NCI-H2227 (cell line): Measurements from ENCODE around the gene CACNA2D3.

Experiments used
- DNase-seq: peaks from one replicate; lab custom pipeline; 2025; ENCODE audit not compliant: unreplicated experiment; lab: John Stamatoyannopoulos, UW

CACNA2D3 gene

GRCh38 chr3:54126551-54126950 is 4.2 kb downstream of the CACNA2D3 start:
- no peak for DNase-seq

- no peak for DNase-seq
These were observed 5.2 kb downstream of the CACNA2D3 start for GRCh38 chr3:54127499-54128056.

DNA sequence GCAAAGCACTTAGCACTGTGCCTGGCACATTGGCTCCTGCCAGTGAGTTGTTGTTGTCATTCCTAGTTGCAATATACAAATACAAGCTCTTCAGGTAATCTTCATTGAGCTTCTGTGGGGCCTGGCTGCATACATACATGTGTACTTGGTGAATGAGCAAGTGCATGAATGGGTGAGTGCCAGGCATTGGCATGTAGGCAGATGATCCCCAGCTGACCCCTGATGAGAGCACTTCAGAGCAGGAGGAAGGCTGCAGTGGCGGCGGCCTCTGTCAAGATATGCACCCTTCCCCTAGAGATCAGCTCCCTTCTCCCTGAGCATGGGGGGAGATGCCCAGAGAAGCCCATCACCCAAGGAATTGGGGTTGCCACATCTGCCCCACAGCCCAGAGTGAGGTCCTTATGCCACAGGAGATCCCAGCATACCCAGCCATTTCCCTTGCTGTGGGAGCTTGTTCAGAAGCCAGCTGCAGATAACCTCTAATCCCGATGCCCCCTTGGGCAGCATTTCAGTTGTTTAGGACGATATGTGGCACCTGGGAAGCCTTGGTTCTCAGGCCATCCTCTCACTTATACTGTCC is 8.8 kb downstream of the CACNA2D3 start:
- DNase-seq, result no peak

DNA sequence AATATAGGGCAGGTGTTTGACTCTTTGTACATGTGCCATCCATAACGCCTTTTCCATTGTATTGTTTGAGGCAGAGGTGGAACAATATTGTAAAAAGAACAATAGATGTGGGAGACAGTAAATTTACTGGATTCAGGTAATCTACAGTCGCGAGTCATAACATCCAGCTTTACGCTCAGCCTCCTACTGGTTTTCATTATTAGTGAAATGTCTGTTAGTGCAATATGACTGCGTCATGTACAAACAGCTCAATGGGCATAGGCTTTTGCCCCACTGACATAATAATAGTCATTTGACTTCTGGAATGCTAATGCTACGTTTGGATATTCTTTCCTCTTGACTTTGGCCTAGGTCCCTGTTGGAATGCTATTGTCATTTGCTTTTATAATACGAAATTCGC is 9.5 kb downstream of the CACNA2D3 start:
- DNase-seq, result peak; percentile 77

DNA sequence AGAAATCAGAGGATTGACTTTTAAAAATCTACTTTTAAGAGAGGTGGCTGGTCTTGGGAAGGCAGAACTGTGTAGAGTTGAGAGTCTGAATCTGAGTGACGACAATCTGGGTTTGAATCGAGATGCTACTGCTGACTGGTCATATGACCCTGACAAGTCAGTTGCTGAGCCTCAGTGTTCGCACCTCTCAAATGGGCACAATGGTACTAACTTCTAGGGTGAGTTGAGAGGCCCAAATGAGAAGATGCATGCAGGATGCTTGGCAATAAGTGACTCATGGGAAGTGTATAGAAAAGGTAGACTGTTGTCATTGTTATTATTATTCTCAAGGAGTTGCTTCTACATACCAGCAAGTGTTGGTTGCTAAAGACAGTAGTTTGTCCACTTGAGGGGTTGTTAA is 10.3 kb downstream of the CACNA2D3 start:
- no peak for DNase-seq

DNA sequence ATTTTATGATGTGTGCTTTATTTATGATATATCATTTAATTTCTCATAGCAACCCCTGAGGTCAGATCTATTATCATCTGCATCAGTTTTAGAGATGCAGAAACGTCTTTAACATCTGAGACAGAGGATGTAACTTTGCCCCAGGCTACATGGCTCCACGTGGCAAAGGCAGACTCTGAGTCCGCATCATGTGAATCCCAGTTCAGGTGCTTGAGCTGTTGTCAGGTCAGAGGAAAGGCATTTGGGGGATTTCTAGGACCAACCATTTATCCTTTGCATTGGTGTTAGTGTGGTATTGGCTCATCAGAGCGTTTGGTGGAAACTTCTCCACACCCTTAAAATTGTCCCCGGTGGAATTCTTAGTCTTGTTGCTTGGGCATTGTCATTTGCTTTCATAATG is 10.8 kb downstream of the CACNA2D3 start:
- DNase-seq, result no peak

DNA sequence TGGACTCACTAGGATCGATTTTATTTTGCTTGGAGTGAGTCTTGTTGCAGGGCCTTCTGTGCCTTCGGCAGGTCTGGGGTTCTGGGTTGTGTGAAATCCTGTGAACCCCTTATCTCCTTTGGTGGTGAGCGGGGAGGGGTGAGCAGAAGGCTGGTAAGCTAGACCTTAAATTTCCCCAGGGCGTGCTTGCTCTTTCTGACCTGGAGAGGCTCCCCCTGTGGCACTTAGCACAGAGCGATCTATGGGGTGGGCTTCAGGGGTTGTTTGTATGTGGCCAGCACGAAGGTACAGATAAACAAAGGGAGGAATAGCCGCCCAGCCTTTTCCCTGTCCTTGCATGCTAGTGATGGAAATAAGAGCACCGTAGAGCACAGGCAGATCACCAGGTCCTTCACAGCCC is 11.8 kb downstream of the CACNA2D3 start:
- DNase-seq, result no peak

DNA sequence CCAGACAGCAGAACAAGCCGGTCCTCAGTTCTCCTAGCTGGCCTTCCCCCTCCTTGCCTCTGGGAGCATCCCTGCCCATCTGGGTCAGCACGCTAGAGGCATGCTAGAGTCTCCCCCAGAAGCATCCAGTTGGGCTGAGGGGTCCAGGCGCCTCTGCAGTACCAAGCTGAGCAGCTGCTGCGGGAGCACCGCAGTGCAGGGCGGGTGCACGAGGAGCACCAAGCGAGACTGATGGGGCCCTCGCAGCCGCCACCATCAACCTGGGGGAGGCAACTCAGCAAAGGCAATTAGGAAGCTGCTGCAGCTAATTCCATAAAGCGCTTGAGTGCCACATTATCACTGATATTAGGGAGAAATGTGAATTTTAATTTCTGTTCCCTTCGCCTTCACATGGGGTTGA is 12.4 kb downstream of the CACNA2D3 start:
- DNase-seq, result no peak

GRCh38 chr3:54137311-54137710 is 15.0 kb downstream of the CACNA2D3 start:
- peak; percentile 29 for DNase-seq

DNA sequence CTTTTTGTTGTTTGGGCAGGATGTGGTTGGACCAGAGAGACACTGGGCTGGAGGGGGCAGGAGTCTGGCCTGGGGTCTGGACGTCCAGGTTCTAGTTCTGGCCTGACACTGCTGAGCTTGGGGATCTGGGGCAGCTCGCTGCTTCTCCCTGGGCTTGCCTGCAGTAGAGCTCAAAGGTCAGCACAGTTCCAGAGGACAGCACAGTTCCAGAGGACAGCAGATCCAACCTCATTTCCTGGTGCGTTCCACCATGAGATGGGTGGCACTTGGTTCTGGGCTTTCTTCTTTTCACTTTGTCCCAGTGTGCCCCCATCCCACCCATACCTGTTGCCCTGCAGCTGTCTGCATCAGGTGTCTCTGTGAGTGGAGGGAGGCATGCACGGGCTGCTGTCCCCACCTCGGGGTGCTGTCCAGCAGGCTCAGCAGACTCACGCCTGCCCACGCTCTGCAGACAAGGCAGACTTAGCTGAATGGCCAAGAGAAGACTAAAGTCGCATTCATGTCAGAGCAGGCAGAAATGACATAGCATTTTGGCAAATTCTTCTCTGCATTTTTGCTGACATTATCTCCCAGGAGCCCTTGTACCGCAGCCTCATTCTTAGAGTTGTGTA is 16.7 kb downstream of the CACNA2D3 start:
- DNase-seq, result no peak

GRCh38 chr3:54139630-54140029 is 17.3 kb downstream of the CACNA2D3 start:
- DNase-seq, result no peak

- DNase-seq, result no peak
These were observed 21.9 kb downstream of the CACNA2D3 start for GRCh38 chr3:54144284-54144683.

GRCh38 chr3:54146506-54147239 is 24.3 kb downstream of the CACNA2D3 start:
- peak; percentile 69 for DNase-seq

- no peak for DNase-seq
These were observed 28.6 kb downstream of the CACNA2D3 start for GRCh38 chr3:54150864-54151467.

DNA sequence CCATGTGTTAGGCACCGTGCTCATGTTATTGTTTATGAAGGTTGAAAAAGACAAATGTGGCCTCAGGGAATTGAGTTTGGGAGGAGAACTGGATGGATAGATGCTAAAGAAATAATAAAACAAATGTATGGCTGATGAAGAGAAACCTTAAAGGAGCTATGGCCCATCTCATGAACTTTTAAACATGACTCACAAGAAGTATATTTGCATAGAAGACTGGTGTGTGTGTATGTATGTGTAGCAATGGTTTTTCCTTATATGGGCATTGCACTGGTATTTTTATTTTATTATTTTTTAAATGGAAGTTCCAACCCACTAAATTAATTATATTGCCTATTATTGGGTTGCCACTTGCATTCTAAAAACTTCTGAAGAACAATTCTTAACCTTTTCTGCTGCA is 31.1 kb downstream of the CACNA2D3 start:
- DNase-seq, result no peak

GRCh38 chr3:54157860-54158259 is 35.5 kb downstream of the CACNA2D3 start:
- peak; percentile 53 for DNase-seq

GRCh38 chr3:54159917-54160316 is 37.6 kb downstream of the CACNA2D3 start:
- no peak for DNase-seq

GRCh38 chr3:54163441-54163840 is 41.1 kb downstream of the CACNA2D3 start:
- DNase-seq, result no peak

GRCh38 chr3:54164192-54164975 is 42.0 kb downstream of the CACNA2D3 start:
- no peak for DNase-seq

DNA sequence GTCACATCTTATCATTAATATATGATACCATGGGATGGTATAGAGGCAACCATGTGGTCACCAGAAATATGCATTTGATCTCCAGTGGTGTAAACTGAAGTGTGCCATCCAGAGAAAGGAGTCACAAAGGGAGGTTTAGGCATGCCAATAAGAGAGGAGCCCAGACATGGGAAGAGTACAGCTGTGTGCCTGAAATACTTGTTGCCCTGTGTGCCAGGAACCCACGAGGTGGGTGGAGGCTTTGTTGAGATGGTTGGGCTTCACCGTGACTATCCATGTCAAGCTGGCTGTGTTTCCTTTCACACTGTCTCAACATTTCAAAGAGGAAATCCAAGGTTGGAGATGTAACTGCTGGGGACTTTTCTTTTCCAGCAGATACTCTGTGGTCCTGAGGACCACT is 43.5 kb downstream of the CACNA2D3 start:
- DNase-seq, result no peak

DNA sequence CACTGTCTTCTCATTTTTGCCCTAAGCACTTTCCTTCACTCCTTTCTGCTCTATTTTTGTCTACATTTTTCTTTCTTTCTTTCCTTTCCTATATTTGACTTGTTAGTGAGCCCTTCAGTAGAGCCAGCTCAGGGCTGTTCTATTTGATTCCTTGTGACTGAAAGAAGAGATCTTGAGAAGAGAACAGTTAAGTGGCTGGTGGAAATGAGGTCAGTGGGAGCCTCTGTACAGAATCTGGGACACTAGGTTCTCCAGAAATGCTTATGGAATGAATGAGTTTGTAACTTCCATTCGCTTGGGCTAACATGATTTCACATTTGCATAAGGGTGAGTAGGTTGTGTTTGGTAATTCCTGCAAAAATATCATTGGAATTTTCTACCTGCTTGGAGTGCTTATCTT is 45.6 kb downstream of the CACNA2D3 start:
- DNase-seq, result no peak
